ENCODE results near the gene PARD3B. TPM values are rescaled to one million over a fixed set of nuclear protein-coding genes. Genes with fewer than 3 reads are reported as not detected.

PARD3B gene
- total and polyA plus RNA-seq, 12 donors, result 0.46 to 12.4 (median 8.3) TPM

GRCh38 chr2:205461678-205462665 lies 916.7 kb downstream of the PARD3B start:
- H3K36me3 ChIP-seq, result no peaks in the 10 kb centered on the region
- intact Hi-C loops (cut with DNase I), result no loop called here
- peaks cover 0 to 9% (median 0%) of the 10 kb centered on the region in 9 donors for H3K4me1 ChIP-seq
- no peak for DNase-seq
- H3K9me3 ChIP-seq, result no peaks in the 10 kb centered on the region
- TF ChIP-seq CTCF (IDR thresholded peaks at IDR 0.05), result no peak
- no peak for ATAC-seq
- WGBS, 2 donors, result 84 to 91% methylated on average over 6 of the region's 6 CpGs
- no peak overlapping the region for H3K4me3 ChIP-seq
- H3K27me3 ChIP-seq, result no peaks in the 10 kb centered on the region
- no peak overlapping the region for H3K27ac ChIP-seq

GRCh38 chr2:205462681-205463345 lies 917.5 kb downstream of the PARD3B start:
- ATAC-seq (no peak), DNase-seq (no peak)
- Histone ChIP-seq H3K4me1 (peaks cover 0 to 9% (median 0%) of the 10 kb centered on the region in 9 donors), H3K27ac (no peak overlapping the region), H3K27me3 (no peaks in the 10 kb centered on the region), H3K9me3 (no peaks in the 10 kb centered on the region), H3K36me3 (no peaks in the 10 kb centered on the region), H3K4me3 (no peak overlapping the region)
- WGBS, 2 donors, result 93 to 95% methylated on average over 6 of the region's 6 CpGs
- intact Hi-C loops (cut with DNase I), result no loop called here
- TF ChIP-seq CTCF (IDR thresholded peaks at IDR 0.05), result no peak

GRCh38 chr2:205463466-205464025 lies 918.3 kb downstream of the PARD3B start:
- ATAC-seq, result no peak
- Histone ChIP-seq H3K9me3 (no peaks in the 10 kb centered on the region), H3K4me3 (no peak overlapping the region), H3K27ac (no peak overlapping the region), H3K4me1 (peaks cover 0 to 7% (median 0%) of the 10 kb centered on the region in 9 donors), H3K27me3 (no peaks in the 10 kb centered on the region), H3K36me3 (no peaks in the 10 kb centered on the region)
- 84 to 85% methylated on average over 5 of the region's 5 CpGs for WGBS, 2 donors
- DNase-seq, result no peak
- no peak for TF ChIP-seq CTCF (IDR thresholded peaks at IDR 0.05)
- intact Hi-C loops (cut with DNase I), result no loop called here

GRCh38 chr2:205464681-205465080 lies 919.4 kb downstream of the PARD3B start:
- no peak for TF ChIP-seq CTCF (IDR thresholded peaks at IDR 0.05)
- WGBS, 2 donors, result 86 to 90% methylated on average over 3 of the region's 3 CpGs
- no peak for ATAC-seq

More at GRCh38 chr2:205464681-205465080, 919.4 kb downstream of the PARD3B start:
- no peaks in the 10 kb centered on the region for H3K4me1 ChIP-seq
- no peak overlapping the region for H3K27ac ChIP-seq
- DNase-seq, result no peak
- no peaks in the 10 kb centered on the region for H3K9me3 ChIP-seq
- H3K36me3 ChIP-seq, result no peaks in the 10 kb centered on the region
- no peaks in the 10 kb centered on the region for H3K27me3 ChIP-seq
- H3K4me3 ChIP-seq, result no peak overlapping the region
- intact Hi-C loops (cut with DNase I), result no loop called here

Measured in heart right ventricle (tissue), 16 donors.